Tibial artery (tissue), 4 donors: ENCODE data around the gene LRRC14B.

Experiments used
- DNase-seq, 2 donors: peaks; one replicate each; pipeline ENCODE4 v3.0.0-alpha.2; 2019
- H3K27ac ChIP-seq, 2 donors: fragments of 200-600 bp; sonication (generic) in 1 of 2; 1 replicate in 1 of 2; 2 replicates in 1 of 2; pipeline ENCODE4 v1.5.1; 2018 to 2019; ENCODE audit warnings: mild to moderate bottlenecking in 1 of 2
- H3K27me3 ChIP-seq, 2 donors: fragments of 200-600 bp; sonication (generic) in 1 of 2; one replicate each; pipeline versions ENCODE4 v1.5.1 to v1.6.0; 2016 to 2019
- H3K36me3 ChIP-seq, 3 donors: fragments of 200-600 bp; sonication (generic) in 2 of 3; one replicate each; pipeline ENCODE4 v1.5.1; 2016 to 2019; ENCODE audit warnings: mild to moderate bottlenecking in 2 of 3
- H3K4me1 ChIP-seq, 4 donors: fragments of 200-600 bp; sonication (generic) in 2 of 4; 1 replicate in 3 of 4; 2 replicates in 1 of 4; pipeline ENCODE4 v1.5.1; 2016 to 2019
- H3K4me3 ChIP-seq, 2 donors: fragments of 200-600 bp; sonication (generic) in 1 of 2; 1 replicate in 1 of 2; 2 replicates in 1 of 2; pipeline ENCODE4 v1.5.1; 2018 to 2019; ENCODE audit warnings: mild to moderate bottlenecking in 2 of 2
- H3K9me3 ChIP-seq, 3 donors: fragments of 200-600 bp; sonication (generic) in 1 of 3; one replicate each; pipeline ENCODE4 v1.5.1; 2016 to 2019
- intact Hi-C: fragments of 100-400 bp; cut with DNase I; formaldehyde crosslinking; loops from one replicate; pipeline ENCODE4 v1.15.0; 2023; ENCODE audit warnings: low total_unique reads
- TF ChIP-seq, protein P1 (sequence below), 2 experiments: fragments of 200-600 bp in 1 of 2; fragments of 450-650 bp in 1 of 2; IDR thresholded peaks; one replicate each; pipeline ENCODE4 v1.5.1; 2017 to 2019; ENCODE audit warnings: antibody characterized with exemption in 2 of 2, mild to moderate bottlenecking in 1 of 2, moderate library complexity in 1 of 2

Gene LRRC14B

DNA sequence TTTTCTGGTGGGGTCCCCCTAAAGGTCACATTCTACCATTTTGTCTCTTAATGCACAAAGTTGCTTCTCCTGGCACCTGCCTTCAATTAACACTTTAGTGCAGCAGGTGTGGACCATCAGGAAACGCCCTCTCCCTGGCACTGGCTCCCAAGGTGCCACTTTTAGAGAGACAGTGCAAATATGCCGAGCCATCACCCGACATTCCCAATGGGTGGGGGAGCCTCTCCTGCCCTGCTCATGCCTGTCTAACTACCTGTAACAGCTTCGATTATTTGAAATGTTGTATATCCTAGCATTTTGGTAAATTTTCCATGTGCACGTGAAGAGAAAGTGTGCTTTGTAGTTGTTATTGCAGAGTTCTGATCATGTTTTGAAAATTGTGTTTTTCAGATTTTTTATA, 13.2 kb upstream of the LRRC14B start:
- DNase-seq = no peak
- Histone ChIP-seq H3K27me3 (peaks cover 0 to 22% of the 10 kb centered on the region in 2 donors), H3K9me3 (no peaks in the 10 kb centered on the region), H3K4me3 (no peak overlapping the region), H3K36me3 (peaks cover 0 to 6% (median 0%) of the 10 kb centered on the region in 3 donors), H3K27ac (no peak overlapping the region), H3K4me1 (no peaks in the 10 kb centered on the region)
- intact Hi-C loops = no loop called here
- TF ChIP-seq, protein P1, sequence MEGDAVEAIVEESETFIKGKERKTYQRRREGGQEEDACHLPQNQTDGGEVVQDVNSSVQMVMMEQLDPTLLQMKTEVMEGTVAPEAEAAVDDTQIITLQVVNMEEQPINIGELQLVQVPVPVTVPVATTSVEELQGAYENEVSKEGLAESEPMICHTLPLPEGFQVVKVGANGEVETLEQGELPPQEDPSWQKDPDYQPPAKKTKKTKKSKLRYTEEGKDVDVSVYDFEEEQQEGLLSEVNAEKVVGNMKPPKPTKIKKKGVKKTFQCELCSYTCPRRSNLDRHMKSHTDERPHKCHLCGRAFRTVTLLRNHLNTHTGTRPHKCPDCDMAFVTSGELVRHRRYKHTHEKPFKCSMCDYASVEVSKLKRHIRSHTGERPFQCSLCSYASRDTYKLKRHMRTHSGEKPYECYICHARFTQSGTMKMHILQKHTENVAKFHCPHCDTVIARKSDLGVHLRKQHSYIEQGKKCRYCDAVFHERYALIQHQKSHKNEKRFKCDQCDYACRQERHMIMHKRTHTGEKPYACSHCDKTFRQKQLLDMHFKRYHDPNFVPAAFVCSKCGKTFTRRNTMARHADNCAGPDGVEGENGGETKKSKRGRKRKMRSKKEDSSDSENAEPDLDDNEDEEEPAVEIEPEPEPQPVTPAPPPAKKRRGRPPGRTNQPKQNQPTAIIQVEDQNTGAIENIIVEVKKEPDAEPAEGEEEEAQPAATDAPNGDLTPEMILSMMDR (IDR thresholded peaks at IDR 0.05) = no peak

DNA sequence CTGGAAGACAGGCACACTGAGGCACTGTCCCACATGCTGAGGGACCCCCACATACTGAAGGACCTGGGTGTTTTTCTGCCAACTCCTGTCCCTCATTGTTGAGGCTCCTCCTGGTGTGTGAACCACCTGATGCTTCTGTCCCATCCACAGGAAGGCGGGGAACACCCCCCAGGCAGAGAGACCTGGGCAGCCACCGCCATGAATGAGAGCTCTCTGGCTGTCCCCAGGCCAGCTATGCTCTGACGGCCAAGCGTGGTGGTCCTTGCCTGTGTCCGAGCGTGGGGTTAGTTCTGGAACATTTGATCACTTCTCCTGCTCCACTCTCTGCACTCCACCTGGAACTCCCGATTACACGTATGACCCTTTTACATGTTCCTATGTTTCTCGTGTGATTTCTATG, 11.9 kb upstream of the LRRC14B start:
- TF ChIP-seq, protein P1 (IDR thresholded peaks at IDR 0.05) = no peak
- no peaks in the 10 kb centered on the region for H3K4me1 ChIP-seq
- no peak for DNase-seq
- intact Hi-C loops = no loop called here
- no peaks in the 10 kb centered on the region for H3K9me3 ChIP-seq
- H3K27ac ChIP-seq = no peak overlapping the region
- H3K27me3 ChIP-seq = peaks cover 0 to 22% of the 10 kb centered on the region in 2 donors
- H3K4me3 ChIP-seq = no peak overlapping the region
- no peaks in the 10 kb centered on the region for H3K36me3 ChIP-seq

DNA sequence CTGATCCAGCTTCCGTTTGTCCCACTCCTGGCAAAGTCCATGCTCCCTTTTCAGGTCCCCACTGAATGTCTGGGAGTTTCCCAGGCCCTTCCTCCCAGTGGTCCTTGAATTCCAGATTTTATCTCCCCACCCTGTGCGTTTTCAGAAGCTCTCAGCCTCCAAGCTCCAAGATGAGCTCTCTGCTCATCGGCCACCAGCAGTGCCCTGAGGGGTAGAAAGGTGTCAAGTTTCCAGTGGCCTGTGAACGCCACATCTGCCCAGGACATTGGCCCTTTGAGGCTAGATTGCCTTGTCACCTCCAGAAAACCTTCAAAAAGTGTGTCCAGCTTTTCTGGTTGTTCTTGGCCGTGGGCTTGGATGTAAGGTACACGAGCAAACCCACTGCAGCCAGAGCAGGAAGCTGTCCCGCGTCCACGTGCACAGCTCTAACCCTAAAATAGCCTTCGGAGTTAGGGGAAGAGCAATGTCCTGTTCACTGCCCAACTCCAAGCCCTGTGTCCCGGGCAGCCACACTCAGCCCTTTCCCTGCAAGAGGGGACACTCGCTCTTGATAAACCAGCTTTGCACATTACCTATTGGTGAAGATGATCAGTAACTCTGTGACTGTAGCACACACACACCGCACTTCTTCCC, 10.9 kb upstream of the LRRC14B start:
- peaks cover 0 to 22% of the 10 kb centered on the region in 2 donors for H3K27me3 ChIP-seq
- no peaks in the 10 kb centered on the region for H3K36me3 ChIP-seq
- no peaks in the 10 kb centered on the region for H3K4me1 ChIP-seq
- no peak overlapping the region for H3K27ac ChIP-seq
- DNase-seq = no peak
- intact Hi-C loops = no loop called here
- H3K4me3 ChIP-seq = no peak overlapping the region
- no peaks in the 10 kb centered on the region for H3K9me3 ChIP-seq
- TF ChIP-seq, protein P1 (IDR thresholded peaks at IDR 0.05) = no peak

DNA sequence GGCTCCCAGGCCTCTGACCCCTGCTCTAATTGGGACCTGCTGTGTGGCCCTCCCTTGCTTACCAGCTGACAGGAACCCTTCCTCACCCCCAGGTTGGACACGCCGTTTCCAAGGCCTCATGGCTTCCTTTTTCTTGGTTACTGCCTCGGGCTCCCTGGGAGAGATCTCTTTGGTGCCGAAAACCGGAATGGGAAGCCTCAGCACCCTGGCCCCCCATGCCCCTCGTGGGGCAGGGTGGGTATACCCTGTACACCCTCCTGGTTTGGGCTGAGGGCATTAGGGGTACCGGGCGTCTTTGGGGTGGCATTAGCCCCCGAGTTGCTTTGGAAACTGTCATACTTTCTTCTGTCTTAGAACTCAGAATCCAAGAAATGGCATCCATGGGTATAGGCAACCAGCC, 10.1 kb upstream of the LRRC14B start:
- intact Hi-C loops = no loop called here
- H3K4me1 ChIP-seq = no peaks in the 10 kb centered on the region
- TF ChIP-seq, protein P1 (IDR thresholded peaks at IDR 0.05) = no peak
- H3K36me3 ChIP-seq = no peaks in the 10 kb centered on the region
- no peak for DNase-seq
- H3K9me3 ChIP-seq = no peaks in the 10 kb centered on the region
- peaks cover 0 to 22% of the 10 kb centered on the region in 2 donors for H3K27me3 ChIP-seq
- H3K27ac ChIP-seq = no peak overlapping the region
- no peak overlapping the region for H3K4me3 ChIP-seq

DNA sequence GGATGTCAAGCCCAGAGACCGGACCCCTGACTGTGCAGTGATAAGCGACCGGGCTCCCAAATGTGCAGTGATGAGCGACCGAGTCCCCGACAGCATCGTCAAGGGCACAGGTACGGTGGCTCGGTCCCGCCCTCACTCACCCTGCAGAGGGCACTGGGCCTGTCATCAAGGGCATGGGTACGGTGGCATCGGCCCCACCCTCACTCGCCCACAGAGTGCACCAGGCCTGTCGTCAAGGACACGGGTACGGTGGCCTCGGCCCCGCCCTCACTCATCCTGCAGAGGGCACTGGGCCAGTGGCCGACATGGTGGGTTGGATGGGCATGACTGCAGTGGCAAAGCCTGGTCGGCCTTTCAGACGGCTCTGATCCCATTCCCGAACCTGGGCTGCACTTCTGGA, 9.7 kb upstream of the LRRC14B start:
- H3K4me1 ChIP-seq = no peaks in the 10 kb centered on the region
- intact Hi-C loops = no loop called here
- no peaks in the 10 kb centered on the region for H3K36me3 ChIP-seq
- H3K27me3 ChIP-seq = peaks cover 0 to 24% of the 10 kb centered on the region in 2 donors
- DNase-seq = no peak
- no peak overlapping the region for H3K4me3 ChIP-seq
- H3K27ac ChIP-seq = no peak overlapping the region
- no peaks in the 10 kb centered on the region for H3K9me3 ChIP-seq
- TF ChIP-seq, protein P1 (IDR thresholded peaks at IDR 0.05) = no peak

DNA sequence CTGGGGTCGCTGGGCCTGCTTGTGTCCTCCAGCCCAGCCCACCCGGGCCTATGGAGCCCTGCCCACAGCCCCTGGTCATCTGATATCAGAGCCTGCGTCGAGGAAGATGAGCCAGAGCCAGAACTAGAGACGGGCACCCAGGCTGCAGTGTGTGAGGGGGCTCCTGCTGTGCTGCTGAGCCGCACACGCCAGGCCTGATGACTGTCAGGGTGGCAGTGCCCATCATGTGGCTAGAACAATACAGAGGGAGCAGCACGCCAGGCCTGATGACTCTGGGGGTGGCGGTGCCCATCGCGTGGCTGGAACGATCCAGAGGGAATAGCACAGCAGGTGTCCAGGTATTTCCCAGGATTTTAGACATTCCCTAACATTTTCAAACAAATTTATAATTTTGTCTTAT, 9.2 kb upstream of the LRRC14B start:
- peaks cover 0 to 29% of the 10 kb centered on the region in 2 donors for H3K27me3 ChIP-seq
- no peaks in the 10 kb centered on the region for H3K9me3 ChIP-seq
- no peaks in the 10 kb centered on the region for H3K4me1 ChIP-seq
- no peak for DNase-seq
- intact Hi-C loops = no loop called here
- no peak overlapping the region for H3K27ac ChIP-seq
- no peak overlapping the region for H3K4me3 ChIP-seq
- TF ChIP-seq, protein P1 (IDR thresholded peaks at IDR 0.05) = no peak
- no peaks in the 10 kb centered on the region for H3K36me3 ChIP-seq
